ENCODE measurements around the gene CTSE.
"Not testable (repeated sequence)": the region's sequence is repeated elsewhere in the genome, so short reads cannot be mapped to it uniquely, and the experiment has no call there.

CTSE gene

DNA sequence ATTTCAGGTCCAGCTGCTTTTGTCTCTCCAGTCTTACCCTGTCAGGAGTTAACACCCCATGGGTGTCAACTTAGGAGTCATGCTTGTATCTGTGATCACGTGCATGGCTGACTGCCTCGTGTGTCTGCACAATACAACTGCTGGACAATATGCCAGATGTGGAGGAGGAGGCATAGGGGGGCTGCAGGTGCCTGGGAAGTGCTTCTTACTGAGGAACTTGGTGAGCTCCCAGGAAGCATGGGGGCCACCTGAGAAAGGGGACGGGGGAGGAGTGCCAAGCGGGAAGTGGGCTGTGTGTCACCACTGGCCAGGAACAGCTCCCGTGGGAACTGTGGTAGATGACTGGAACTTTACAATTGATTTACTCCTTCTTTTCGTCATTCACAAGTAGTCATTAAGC is 38.8 kb upstream of the CTSE start:
- DNase-seq (ENCODE audit: extremely low read depth, low read depth), result no peak
- TF ChIP-seq, protein P1, sequence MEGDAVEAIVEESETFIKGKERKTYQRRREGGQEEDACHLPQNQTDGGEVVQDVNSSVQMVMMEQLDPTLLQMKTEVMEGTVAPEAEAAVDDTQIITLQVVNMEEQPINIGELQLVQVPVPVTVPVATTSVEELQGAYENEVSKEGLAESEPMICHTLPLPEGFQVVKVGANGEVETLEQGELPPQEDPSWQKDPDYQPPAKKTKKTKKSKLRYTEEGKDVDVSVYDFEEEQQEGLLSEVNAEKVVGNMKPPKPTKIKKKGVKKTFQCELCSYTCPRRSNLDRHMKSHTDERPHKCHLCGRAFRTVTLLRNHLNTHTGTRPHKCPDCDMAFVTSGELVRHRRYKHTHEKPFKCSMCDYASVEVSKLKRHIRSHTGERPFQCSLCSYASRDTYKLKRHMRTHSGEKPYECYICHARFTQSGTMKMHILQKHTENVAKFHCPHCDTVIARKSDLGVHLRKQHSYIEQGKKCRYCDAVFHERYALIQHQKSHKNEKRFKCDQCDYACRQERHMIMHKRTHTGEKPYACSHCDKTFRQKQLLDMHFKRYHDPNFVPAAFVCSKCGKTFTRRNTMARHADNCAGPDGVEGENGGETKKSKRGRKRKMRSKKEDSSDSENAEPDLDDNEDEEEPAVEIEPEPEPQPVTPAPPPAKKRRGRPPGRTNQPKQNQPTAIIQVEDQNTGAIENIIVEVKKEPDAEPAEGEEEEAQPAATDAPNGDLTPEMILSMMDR (IDR thresholded peaks at IDR 0.05; ENCODE audit: low read depth, low read length), result no peak

DNA sequence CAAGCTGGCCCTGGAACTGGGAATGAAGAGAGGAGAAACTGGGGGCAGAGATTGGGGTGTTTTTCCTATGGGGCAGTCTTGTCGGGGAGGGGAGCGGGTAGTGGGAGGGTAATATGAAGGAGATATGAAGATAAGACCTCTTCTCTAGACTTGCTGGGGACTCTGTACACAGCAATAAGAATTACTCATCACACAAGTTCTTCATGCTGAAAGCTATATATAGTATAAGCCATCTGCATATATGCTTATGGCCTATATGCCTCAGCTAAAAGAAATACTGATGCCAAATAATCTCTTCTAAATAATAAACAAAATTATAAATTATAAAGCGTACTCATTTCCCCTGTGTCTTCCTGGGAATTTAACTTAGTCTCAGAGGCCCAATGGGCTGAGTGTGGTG is 37.1 kb upstream of the CTSE start:
- TF ChIP-seq, protein P1 (IDR thresholded peaks at IDR 0.05; ENCODE audit: low read depth, low read length), result no peak
- no peak for DNase-seq (ENCODE audit: extremely low read depth, low read depth)

DNA sequence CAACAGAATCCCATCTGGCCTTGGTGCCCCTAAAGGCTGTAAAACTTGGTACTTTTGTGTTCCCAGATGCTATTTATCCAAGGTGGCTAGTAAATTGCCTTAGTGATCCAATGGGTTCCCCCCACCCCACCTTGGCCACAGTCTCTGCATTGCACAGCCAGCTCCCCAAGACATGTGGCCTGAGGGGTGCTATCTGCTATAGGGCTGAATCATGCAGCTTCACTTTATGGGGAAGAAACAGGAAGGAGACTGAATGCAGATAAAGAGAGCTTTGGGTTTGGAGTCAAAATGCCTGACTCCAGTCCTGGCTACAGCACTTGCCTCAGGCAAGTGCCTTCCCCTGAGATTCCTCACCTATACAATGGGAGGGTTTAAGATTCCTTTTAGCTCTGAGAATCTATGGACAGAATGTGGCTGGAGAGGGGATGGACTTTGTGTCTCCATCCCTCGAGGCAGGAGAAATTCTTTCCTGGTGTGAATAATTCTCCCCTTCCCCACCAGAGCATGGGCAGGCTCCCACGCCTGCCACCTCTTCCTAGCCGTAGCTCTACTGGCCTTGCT is 35.7 kb upstream of the CTSE start:
- DNase-seq (ENCODE audit: extremely low read depth, low read depth), result no peak
- TF ChIP-seq, protein P1 (IDR thresholded peaks at IDR 0.05; ENCODE audit: low read depth, low read length), result no peak

DNA sequence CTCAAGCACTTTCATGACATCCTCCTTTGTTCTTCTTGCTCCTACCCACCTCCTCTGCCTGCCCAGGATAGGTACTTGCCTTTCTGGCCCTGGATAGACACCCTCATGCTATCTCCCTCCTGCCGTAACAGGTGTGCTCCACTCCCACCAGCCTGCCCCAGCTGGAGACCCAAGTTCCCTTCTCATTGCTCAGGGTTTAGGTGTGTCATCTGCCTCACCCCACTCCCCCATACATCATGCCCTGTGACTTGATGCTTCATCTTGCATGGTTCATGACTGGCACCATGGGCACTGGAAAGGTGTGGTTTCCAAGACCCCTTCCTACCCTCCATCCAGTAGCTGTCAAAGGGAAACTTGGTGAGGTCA is 35.2 kb upstream of the CTSE start:
- TF ChIP-seq, protein P1 (IDR thresholded peaks at IDR 0.05; ENCODE audit: low read depth, low read length), result no peak
- DNase-seq (ENCODE audit: extremely low read depth, low read depth), result no peak

DNA sequence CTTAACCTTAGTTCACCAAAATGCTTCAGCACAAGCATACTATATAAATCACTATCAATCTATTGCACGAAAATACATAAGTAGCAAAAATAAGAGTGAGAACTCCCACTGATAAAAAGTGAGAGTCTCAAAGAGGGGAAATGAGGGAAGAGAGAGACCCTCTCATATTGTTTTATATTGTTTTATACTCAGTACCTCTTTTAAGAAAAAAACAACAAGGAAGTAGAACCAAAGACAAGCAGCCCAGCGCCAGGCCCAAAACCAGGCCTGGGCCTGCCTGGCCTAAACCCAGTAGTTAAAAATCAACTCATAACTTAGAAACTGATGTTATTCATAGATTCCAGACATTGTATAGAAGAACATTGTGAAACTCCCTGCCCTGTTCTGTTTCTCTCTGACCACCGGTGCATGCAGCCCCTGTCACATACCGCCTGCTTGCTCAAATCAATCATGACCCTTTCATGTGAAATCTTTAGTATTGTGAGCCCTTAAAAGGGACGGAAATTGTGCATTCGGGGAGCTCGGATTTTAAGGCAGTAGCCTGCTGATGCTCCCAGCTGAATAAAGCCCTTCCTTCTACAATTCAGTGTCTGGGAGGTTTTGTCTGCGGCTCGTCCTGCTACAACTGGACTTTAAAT is 34.7 kb upstream of the CTSE start:
- DNase-seq (ENCODE audit: extremely low read depth, low read depth), result not testable (repeated sequence)

DNA sequence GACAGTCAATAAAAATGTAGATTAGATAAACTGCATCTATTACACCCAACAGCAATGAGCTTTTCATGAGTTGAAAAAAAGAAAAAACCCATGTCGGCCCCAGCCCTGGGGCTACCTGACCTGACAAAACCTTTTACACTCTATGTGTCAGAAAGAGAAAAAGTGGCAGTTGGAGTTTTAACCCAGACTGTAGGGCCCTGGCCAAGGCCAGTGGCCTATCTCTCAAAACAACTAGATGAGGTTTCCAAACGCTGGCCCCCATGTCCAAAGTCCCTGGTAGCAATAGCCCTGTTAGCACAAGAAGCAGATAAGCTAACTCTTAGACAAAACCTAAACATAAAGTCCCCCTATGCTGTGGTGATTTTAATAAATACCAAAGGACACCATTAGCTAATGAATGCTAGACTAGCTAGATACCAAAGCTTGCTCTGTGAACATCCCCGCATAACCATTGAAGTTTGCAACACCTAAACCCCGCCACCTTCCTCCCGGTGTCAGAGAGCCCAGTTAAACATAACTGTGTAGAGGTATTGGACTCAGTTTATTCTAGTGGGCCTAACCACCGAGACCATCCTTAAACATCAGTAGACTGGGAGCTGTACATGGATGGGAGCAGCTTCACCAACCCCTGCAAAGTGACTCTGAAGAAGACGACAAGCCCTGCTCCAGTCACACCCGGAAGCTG is 32.1 kb upstream of the CTSE start:
- not testable (repeated sequence) for DNase-seq (ENCODE audit: extremely low read depth, low read depth)

DNA sequence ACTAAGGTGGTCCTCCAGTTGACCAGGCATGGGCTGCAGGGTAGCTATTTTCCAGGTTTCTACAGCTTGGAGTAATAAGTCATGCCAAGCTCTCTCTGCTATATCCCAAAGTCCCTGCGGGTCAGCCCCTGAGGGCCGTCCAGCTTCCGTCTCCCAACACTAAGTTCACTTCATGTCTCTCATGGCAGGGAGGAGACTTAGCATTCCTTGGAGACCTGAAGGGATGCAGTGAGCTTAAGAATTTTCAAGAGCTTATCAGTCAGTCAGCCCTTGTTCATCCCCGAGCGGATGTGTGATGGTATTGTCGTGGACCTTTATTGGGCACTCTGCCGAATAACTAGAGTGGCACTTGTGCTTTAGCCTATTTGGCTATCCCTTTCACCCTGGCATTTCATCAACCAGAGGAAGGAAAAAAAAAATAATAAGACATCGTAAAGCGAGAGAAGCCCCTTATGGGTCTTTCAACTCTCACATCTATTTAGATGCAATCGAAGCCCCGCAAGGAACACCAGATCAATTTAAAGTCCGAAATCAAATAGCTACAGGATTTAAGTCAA is 31.5 kb upstream of the CTSE start:
- DNase-seq (ENCODE audit: extremely low read depth, low read depth), result not testable (repeated sequence)

DNA sequence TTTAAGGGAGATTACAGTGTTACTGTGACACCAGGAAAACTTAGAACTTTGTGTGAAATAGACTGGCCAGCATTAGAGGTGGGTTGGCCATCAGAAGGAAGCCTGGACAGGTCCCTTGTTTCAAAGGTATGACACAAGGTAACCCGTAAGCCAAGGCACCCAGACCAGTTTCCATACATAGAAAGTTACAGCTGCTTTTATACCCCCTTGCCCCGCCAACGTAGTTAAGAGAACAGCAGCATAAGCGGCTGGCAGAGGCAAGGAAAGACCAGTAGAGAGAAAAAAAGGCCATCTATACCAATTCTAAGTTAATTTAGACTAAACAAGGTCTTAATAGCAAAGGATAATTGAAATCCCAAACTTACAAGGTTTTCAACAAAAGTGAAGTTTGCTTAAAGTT is 29.9 kb upstream of the CTSE start:
- DNase-seq (ENCODE audit: extremely low read depth, low read depth), result not testable (repeated sequence)

DNA sequence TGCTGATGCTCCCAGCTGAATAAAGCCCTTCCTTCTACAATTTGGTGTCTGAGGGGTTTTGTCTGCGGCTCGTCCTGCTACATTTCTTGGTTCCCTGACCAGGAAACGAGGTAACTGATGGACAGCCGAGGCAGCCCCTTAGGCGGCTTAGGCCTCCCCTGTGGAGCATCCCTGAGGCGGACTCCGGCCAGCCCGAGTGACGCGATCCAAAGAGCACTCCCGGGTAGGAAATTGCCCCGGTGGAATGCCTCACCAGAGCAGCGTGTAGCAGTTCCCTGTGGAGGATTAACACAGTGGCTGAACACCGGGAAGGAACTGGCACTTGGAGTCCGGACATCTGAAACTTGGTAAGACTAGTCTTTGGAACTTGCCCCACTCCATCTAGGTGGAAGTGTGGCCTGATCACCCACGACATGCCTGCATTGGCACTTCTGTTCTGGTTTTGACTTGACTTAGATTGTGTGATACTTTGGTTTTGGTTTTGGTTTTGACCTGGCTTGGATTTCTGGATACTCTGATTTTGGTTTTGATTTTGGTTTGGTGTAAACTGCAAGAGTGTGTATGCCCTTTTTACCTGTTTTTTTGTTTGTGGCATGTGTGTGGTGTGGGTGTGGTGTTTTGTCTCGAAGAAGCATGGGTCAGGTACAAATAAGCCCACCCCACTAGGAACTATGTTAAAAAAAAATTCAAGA is 29.4 kb upstream of the CTSE start, which contains the start of gene RHEX:
Gene RHEX, plus strand, starts transcription at position 255 of the 692 bp plus-strand sequence. CDS start 44,656 bp downstream, outside the sequence.
- not testable (repeated sequence) for DNase-seq (ENCODE audit: extremely low read depth, low read depth)

DNA sequence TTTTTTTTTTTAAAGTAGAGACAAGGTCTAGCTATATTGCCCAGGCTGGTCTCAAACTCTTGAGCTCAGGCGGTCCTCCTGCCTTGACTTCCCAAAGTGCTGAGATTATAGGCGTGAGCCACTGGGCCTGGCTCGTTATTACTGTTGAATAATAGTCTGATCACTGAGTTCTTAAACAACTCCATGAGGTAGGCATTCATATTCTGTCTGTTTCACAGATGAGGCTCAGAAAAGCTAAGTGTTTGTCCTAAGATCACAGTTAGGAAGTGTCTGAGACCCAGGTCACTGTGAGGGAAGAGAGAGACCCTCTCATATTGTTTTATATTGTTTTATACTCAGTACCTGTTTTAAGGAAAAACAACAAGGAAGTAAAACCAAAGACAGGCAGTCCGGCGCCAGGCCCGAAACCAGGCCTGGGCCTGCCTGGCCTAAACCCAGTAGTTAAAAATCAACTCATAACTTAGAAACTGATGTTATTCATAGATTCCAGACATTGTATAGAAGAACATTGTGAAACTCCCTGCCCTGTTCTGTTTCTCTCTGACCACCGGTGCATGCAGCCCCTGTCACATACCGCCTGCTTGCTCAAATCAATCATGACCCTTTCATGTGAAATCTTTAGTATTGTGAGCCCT is 28.7 kb upstream of the CTSE start:
- not testable (repeated sequence) for DNase-seq (ENCODE audit: extremely low read depth, low read depth)

Data from AG09319 (cell line).